GM21447 (cell line): Measurements from ENCODE around the gene EXOSC5.
"Not testable (repeated sequence)": the region's sequence is repeated elsewhere in the genome, so short reads cannot be mapped to it uniquely, and the experiment has no call there.

Experiments used
- ATAC-seq: cut with Tn5 transposase; IDR thresholded peaks from one replicate; pipeline ENCODE4 v1.9.1; 2021; ENCODE audit not compliant: unreplicated experiment

The EXOSC5 gene

GRCh38 chr19:41371541-41371940 lies 25.6 kb downstream of the EXOSC5 start:
- ATAC-seq = no peak

- not testable (repeated sequence) for ATAC-seq
Measured at GRCh38 chr19:41371119-41371518, 26.0 kb downstream of the EXOSC5 start.

- no peak for ATAC-seq
Measured at GRCh38 chr19:41369769-41370168, 27.4 kb downstream of the EXOSC5 start.

- ATAC-seq = no peak
Measured at GRCh38 chr19:41367848-41368301, 29.3 kb downstream of the EXOSC5 start.

GRCh38 chr19:41366089-41366488 lies 31.1 kb downstream of the EXOSC5 start:
- no peak for ATAC-seq

GRCh38 chr19:41364524-41365391 lies 32.4 kb downstream of the EXOSC5 start:
- no peak for ATAC-seq

- peak; percentile 74 for ATAC-seq
Measured at GRCh38 chr19:41363753-41364523, 33.2 kb downstream of the EXOSC5 start, which contains the start of gene B9D2. TSS of gene B9D2 (minus strand) at chr19:41364149. CDS start at chr19:41363519, 630 bp downstream.

GRCh38 chr19:41363371-41363752 lies 33.8 kb downstream of the EXOSC5 start:
- ATAC-seq = no peak

- no peak for ATAC-seq
Measured at GRCh38 chr19:41362143-41362847, 34.9 kb downstream of the EXOSC5 start.

GRCh38 chr19:41359741-41360140 lies 37.4 kb downstream of the EXOSC5 start:
- ATAC-seq = no peak

- ATAC-seq = no peak
Measured at GRCh38 chr19:41357746-41358145, 39.4 kb downstream of the EXOSC5 start.

GRCh38 chr19:41356984-41357739 lies 40.0 kb downstream of the EXOSC5 start:
- no peak for ATAC-seq

GRCh38 chr19:41355802-41356201 lies 41.4 kb downstream of the EXOSC5 start:
- ATAC-seq = no peak

GRCh38 chr19:41355035-41355434 lies 42.1 kb downstream of the EXOSC5 start:
- ATAC-seq = no peak

- no peak for ATAC-seq
Measured at GRCh38 chr19:41354343-41354953, 42.7 kb downstream of the EXOSC5 start.

GRCh38 chr19:41353466-41354342 lies 43.5 kb downstream of the EXOSC5 start, which contains the start of gene TGFB1:
TSS of gene TGFB1 (minus strand) at chr19:41353922. CDS start at chr19:41353044, 878 bp downstream.
- peak; percentile 35 for ATAC-seq

GRCh38 chr19:41352609-41353465 lies 44.3 kb downstream of the EXOSC5 start:
- no peak for ATAC-seq

- ATAC-seq = no peak
Measured at GRCh38 chr19:41352279-41352608, 44.9 kb downstream of the EXOSC5 start.
